ENCODE data around the gene IGFBP7.
A peak's percentile ranks its signal among the peaks of the same experiment; 100 is the strongest.

- TF ChIP-seq, protein P1, sequence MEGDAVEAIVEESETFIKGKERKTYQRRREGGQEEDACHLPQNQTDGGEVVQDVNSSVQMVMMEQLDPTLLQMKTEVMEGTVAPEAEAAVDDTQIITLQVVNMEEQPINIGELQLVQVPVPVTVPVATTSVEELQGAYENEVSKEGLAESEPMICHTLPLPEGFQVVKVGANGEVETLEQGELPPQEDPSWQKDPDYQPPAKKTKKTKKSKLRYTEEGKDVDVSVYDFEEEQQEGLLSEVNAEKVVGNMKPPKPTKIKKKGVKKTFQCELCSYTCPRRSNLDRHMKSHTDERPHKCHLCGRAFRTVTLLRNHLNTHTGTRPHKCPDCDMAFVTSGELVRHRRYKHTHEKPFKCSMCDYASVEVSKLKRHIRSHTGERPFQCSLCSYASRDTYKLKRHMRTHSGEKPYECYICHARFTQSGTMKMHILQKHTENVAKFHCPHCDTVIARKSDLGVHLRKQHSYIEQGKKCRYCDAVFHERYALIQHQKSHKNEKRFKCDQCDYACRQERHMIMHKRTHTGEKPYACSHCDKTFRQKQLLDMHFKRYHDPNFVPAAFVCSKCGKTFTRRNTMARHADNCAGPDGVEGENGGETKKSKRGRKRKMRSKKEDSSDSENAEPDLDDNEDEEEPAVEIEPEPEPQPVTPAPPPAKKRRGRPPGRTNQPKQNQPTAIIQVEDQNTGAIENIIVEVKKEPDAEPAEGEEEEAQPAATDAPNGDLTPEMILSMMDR (conservative IDR thresholded peaks at IDR 0.05; ENCODE audit: low read length): peak; percentile 82
- TF ChIP-seq EZH2phosphoT487 (IDR thresholded peaks at IDR 0.05; ENCODE audit: borderline replicate concordance, low read depth, low read length): no peak
These were observed 72.1 kb downstream of the IGFBP7 start for GRCh38 chr4:57037982-57038604.
